ENCODE measurements around the gene ITGA5.
A peak's percentile ranks its signal among the peaks of the same experiment; 100 is the strongest.

Gene ITGA5

DNA sequence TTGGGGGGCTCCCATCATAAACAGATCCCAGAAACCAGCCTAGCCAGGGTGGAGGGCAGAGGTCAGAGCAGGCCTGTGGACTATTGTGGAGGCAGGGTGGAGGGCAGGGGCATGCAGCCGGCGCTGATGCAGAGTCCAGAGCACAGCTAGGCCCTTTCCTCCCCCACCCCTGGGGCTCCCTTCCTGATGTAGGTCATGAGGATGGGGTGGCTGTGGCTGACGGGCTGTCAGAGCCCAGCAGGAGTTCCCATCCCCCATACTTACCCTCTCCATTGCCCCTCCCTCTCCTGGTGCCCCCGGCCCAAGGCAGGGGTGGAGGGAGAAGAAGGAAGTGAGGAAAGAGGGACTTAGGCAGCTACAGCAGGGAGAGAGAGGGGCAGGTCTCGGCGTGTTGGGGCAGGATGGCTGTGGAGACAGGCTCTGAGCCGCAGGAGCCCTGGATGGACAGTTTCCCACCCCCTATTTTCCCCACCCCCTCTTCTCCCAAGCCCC is 28.8 kb downstream of the ITGA5 start:
- no peak overlapping the region for H3K4me3 ChIP-seq (ENCODE audit: low read depth, low read length)

DNA sequence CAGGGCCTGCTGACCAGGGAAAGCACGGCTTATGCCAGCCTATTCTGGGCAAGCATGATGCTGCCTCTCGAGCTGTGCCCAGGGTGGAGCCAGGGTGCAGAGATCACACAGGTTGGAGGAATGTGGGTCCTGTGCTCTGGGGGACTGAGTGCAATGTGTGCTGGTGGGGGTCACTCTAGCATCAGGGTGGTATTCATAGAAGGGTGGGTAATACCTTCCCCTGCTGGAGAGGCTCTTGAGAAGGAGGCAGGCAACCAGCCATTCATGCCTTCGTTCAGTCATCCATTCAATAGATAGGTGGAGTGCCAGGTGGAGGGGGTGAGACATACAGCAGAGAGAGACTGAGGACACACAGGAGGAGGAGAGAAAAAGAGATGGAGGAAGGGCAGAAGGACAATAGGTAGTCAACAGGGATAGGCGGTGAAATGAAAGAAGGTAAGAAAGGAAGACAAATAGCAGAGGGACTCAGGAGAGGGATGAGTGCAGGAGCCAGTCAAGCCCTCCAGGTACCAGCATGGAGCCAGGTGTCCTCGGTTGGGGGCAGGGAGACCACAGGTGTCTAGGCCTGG is 29.4 kb downstream of the ITGA5 start:
- no peak overlapping the region for H3K4me3 ChIP-seq (ENCODE audit: low read depth, low read length)

DNA sequence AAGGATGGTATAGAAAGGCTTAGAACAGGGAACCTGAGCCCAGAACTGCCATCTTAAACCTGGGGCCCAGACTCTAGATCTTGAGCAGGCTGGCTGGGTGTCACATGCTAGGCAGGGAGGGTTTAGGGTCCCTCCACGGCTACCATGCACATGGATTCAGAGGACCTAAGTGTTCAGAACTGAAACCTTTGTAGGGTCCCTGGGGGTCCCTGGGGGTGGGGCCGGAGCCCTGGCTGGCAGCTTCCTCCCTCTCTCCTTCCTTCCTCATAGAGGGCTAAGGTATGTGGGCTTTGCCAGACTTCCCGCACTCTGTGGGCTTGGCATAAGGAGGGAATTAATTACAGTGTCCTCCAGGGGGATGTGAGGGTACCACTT is 29.9 kb downstream of the ITGA5 start:
- H3K4me3 ChIP-seq (ENCODE audit: low read depth, low read length) = no peak overlapping the region

DNA sequence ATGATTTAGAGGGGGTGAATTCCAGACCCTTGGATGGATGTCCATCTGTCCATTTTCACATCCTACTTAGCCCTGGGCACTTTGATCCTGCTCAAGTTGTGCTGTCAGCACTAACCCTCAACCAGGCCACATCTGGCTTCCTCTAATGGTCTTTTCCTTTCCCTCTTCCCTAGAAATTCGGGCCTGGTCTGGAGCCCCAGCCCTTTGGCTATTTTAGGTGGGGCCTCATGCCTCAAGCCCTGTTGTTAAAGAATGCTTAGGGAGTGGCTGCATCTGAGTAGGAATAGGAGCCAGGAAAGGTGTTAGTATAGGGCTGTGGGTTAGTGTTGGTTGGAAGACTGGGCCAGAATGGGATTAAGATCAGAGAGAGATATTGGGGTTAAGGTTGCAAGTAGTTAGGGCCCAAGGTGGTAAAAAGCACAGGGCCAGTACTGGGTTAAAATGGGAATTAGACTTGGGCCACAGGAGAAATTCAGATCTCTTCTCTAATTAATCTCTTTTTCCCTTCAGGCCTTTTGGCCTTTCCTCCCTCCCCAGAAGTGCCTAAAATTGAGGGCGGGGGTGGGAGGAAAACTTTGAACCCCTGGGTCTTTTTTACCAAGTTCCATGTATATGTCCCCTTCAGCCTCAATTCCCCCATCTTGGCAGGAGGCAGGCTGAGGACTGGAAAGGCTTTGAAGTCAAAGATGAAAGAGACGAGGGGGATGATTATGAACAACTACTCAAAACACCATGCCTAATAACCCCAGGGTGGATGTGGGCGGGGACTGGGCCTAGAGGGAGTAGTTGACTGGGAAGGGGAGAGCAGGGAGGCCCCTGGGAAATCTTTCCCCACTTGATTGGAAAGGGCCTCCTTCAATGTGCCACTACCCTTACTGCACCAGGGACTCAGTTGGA is 30.6 kb downstream of the ITGA5 start:
- no peak overlapping the region for H3K4me3 ChIP-seq (ENCODE audit: low read depth, low read length)

DNA sequence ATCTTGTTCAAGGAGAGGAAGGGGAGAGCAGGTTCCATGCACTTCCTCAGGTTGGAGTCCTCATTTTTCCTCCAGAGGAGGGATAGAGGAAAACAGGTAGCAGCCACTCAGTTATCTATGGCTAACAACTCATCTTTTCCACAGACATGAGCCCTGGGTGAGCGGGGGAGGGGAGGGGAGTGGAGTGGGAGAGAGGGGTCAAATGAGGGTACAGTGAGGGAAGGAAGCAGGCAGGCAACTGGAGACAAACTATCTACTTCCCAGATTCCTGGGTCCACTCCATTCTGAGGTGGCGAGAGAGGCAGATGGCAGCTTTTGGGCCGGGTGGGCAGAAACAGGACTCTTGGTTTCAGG is 32.0 kb downstream of the ITGA5 start:
- H3K4me3 ChIP-seq (ENCODE audit: low read depth, low read length) = no peak overlapping the region

DNA sequence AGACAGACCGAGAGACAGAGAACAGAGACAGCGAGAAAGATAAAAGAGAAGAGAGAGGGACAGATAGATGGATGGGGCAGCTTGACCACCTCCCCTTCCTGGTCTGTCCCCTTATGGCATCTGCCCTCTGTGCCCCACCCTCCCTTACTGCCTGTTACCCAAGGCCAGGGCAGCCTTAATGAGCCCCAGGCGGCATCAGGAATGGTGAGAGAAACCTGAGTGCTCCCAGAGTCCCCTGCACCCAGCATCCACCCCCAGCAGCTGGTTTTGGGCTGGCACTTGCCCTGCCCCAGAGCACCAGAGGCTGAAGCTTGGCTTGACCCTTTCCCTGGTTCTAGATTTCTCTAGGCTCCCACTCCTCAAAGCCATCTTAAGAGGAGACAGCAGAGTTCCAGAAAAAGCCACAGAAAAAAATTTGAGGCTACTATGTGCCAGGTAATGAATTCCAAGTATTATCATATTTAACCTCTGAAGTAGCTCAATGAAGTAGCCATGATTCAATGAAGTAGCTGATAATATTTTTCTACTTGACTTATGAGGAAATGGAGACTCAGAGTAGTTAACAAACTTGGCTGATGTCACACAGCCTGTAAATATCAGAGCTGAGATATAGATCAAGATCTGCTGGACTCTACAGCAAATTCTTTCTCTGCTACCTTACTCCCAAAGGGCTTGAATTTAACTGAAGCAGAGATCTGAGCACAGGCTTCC is 32.5 kb downstream of the ITGA5 start:
- no peak overlapping the region for H3K4me3 ChIP-seq (ENCODE audit: low read depth, low read length)

DNA sequence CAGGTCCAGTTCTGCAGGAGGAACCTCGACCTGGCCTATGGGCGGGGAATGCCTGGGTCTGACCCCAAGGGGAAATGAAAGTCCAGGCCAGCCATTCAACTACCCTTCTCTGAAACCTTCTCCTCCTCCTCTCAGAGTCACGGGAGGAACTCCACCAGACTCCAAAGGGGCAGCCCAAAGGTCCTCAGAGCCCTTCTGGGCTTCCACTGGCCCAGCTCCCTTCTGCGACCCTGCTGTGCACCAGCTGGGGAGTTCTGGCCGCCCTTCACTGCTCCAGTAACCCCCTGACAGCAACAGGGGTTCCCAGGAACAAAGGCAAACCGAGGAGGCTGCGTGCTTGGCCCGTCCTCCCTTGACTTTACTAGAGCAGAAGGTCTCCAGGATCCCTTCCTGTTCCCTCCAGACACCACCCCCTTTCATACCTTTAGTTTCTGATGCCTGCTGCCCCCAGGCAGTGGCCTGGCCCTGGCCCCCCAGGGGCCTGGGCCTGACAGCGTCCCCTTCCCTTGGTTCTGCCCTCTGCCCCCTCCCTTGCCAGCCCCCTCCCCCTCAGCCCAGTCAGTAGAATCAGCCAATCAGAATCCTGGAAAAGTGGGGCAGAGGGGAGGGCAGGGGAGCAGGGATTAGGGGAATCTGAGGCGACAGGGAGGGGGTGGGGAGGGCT is 33.7 kb downstream of the ITGA5 start:
- no peak overlapping the region for H3K4me3 ChIP-seq (ENCODE audit: low read depth, low read length)

DNA sequence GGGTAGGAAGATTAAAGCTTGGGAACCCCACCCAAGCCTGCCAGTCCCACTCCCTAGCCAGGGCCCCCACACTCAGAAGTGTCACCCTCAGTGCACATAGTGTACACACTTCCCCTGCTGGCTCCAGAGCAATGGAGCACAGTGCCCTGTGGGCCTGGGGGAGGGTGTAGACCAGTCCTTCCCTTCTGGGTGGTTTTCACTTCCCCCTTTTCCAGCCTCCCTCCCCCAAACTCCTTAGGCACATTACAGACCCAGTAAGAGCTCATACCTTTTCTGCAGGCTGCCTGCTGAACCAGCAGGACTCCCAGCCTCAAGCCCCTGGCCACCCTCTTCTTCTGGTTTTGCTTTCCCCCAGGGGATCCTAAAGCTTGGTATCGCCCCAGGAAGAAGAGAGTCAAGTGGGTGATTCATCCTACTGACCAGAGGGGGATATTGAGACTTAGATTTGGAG is 34.5 kb downstream of the ITGA5 start, which contains the start of gene ZNF385A:
Gene ZNF385A, minus strand, starts transcription at position 143 of the 451 bp plus-strand sequence. CDS start 219 bp downstream, outside the sequence.
- H3K4me3 ChIP-seq (ENCODE audit: low read depth, low read length) = no peak within 1 kb of the TSS

DNA sequence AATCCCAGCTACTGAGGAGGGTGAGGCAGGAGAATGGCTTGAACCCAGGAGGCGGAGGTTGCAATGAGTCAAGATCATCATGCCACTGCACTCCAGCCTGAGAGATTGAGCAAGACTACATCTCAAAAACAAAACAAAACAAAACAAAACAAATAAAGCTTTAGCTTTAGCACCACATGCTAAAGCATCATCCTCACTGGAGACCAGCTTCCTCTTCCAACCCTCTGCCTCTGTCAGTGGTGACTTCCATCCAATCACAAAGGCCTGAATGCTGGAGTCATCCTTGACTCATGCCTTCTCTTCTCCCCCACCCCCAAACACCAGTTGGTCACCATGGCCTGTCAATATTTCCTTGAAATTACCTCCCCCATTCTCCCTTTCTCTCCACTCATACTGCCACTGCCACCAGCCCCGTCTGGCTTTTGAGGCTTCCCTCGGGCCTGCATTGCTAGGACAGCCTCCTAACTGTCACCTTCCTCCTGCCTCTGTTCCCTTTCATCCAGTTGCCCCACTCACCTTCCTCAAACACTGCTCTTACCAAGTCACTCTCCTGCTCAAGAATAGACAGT is 35.9 kb downstream of the ITGA5 start:
- no peak overlapping the region for H3K4me3 ChIP-seq (ENCODE audit: low read depth, low read length)

DNA sequence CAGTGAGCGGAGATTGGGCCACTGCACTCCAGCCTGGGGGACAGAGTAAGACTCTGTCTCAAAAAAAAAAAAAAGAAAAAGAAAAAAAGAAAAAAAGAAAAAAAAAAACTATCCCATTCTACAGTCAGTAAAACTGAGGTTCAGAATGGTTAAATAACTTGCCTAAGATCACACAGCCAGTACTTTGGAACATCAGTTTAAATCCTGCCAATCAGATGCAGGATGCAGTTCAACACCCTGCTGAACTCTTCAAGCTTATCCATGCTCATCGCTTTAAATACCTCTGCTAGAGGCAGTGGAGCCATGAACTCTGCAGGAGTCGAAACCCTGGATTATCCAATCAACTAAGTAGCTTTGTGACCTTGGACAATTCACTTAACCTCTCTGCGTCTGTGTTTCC is 37.9 kb downstream of the ITGA5 start:
- no peak overlapping the region for H3K4me3 ChIP-seq (ENCODE audit: low read depth, low read length)

DNA sequence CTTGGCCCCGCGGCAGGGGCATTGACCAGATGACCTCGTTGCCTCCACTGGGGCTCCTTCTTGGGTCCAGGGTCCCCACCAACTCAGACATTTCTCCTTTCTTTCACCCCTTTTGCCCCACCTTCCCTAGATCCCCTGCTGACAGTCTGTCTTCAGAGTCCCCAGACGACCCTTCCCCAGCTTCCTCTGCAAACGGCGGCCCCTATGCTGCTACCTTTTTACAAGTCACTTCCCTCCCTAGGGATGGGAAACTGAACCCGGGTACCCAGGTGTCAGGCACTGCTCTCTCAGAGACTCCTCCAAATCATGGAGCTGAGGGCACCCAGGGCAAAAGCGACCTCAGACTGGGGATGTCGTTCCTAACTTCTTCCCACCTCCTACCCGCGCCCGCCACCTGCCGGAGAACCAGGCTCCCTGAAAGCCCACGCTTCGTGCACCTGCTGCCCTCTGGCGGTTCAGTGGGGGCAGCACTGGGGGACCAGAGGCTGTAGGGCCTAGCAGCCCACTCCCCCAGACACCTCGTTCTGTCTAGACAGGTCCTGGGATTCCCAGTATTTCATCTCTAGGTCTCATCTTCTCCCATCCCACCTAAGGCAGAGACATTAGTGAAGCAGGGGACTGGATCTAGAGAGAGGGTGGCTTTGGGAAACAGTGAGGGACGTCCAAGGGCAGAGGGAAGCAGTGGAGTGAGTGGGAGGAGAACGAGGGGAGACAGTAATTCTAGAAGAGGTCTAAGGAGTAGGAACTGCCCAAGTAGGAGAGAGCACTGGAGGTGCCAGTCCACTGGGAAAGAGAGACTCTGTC is 39.5 kb downstream of the ITGA5 start:
- H3K4me3 ChIP-seq (ENCODE audit: low read depth, low read length) = peak overlapping the region; percentile 31

DNA sequence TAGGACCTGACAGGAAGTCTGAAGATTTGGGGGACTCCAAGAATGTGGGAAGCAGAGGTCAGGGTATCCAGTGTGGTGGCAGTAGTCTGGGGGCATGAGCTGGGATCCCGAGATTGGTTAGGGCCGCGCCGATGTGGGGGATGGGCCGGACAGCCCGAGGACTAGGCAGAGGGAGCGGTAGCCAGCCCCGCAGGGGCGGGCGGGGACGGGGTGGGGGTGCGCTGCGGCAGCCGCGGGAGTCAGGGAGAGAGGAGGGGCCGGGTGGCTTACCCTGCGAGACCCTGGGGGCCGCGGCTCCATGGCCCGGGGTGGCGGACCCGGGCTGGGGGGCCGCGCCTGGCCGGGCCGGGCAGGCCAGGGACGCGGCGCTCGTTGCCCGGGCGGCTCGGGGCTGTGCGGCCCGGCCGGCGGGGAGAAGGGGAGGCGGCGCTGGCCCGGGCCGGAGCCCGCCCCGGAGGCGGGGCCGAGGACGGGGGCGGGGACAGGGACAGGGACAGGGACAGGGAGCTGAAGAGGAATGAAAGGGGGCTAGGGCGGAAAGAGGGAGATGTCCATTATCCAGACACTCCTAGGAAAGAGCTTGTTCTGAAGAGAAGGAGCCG is 40.2 kb downstream of the ITGA5 start:
- H3K4me3 ChIP-seq (ENCODE audit: low read depth, low read length) = peak overlapping the region; percentile 31

DNA sequence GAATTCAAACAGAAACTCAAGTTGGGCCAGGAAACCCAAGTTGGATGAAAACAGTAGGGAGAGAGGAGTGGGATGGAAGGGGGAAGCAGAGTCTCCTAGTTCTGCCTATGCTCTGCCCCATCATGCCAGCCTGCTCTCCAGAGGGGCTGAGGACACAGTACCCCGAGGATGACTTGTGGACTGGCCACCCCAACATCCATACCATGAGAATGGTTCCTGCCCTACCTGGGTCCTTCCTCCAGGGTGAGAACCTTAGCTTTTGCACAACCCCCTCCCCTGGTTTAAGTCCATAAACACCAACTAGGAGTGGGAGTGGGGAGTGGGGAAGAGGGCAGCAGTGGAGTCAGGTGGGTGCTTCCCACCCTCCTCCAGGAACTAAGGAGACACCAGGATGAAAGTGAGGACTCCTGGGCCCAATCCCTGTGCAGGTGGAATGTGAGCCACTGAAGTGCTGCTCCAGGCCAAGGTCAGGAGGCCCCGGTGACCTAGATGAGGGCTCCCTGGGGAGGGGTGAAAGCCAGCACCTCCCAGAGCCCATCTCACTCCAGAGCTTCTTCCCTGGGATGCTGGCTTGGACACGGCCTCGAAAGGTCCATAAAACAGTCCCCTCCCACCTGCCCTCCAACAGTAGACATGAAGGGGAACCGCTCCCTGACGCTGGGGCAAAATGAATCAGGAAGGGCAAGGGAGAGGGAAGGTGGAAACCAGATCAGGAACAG is 41.1 kb downstream of the ITGA5 start:
- H3K4me3 ChIP-seq (ENCODE audit: low read depth, low read length) = no peak overlapping the region

DNA sequence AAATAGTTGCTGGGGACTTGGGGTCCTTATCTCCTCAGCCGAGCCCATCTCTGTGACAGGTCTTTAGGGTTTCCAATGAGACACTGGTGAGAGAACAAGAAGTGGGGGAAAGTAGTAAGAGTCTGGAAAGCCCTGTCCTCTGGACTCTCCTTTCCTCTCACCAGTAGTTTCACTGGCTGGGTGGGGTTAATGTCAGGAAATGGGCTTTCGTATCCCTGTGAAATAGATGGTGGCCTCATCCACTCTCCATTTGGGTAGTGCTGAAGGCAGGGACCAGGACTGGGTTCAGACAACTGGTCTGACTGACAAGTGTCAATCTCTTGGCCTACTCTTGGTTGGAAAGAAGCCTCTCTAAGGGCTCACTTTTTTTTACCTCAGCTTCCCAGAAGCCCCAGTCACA is 42.1 kb downstream of the ITGA5 start:
- H3K4me3 ChIP-seq (ENCODE audit: low read depth, low read length) = no peak overlapping the region

DNA sequence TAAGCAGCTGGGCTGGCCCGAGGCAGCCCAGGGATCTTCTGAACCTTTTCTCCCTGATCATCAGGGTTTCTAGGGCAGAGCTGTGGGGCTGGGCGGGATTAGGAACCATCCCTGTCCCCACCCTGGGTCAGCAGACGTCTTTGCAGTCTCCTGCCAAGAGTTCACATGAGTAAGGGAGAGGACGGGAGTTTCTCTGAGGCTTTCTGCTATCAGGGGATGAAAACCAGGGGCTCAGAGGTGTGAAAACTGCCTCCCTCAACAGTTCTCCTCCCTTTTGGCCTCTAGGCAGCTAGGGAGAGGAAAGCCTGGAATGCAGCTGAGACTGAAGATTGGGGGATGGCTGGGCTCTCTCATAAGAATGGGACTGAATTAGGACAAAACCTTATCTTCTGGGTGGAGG is 42.5 kb downstream of the ITGA5 start:
- H3K4me3 ChIP-seq (ENCODE audit: low read depth, low read length) = no peak overlapping the region

DNA sequence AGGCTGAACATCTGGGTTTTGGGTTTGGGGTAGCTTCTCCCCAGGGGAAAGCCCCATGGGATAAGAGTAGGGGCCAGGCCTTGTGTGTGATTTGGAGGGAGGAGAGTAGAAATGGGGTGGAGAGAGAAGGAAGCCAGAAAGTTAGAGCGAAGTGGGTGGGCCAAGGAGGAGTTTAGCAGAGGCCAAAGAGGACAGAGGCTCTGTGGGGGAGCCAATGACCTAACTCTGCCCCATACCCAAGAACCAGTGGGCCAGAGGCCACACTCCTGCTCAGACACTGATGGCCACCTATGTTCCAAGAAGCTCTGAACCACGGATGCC is 43.8 kb downstream of the ITGA5 start:
- H3K4me3 ChIP-seq (ENCODE audit: low read depth, low read length) = no peak overlapping the region

DNA sequence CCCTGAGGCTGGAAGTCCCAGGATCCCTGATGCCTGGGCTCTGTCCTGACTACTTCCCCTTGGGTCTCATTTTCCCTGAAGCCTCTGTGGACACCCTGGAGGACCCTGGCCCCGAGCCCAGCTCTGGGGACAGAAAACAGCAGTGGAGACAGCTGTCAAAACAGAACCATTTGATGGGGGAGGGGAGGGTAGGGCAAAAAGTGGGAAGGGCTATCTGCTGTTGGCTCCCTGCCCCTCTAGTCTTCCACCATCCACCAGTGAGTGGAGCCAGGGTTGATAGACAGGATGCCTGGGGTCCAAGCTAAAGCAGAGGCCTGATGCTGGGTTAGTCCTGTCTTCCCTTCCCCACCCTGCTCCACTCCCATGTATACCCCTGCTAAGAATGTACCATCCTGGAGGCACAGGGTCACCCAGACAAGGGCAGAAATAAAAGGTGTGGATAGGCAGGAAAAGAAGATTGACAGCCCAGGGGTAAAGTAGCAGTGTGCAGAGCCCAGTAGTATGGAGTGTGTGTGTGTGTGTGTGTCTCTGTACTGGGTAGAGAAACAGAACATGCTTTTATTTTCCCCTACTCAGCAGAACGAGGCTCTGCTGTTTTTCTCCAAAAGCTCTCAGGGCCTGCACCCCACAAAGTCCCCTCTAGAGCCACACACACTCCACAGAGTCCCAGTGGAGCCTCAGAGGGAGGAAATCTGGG is 44.4 kb downstream of the ITGA5 start:
- no peak overlapping the region for H3K4me3 ChIP-seq (ENCODE audit: low read depth, low read length)

Data from iPS-11a (cell line).